Endothelial cell of umbilical vein (primary cell): ENCODE measurements around the gene PRMT9. TPM values are rescaled to one million over a fixed set of nuclear protein-coding genes. Genes with fewer than 3 reads are reported as not detected.

Experiments used
- BruUV-seq: library from RNA; stranded (reverse); fragments of 400-500 nt; replicated peaks from 2 replicates; lab custom pipeline; 2021; lab: Mats Ljungman, UMichigan
- CTCF ChIA-PET: fragments of 300-600, 350-600 bp; sonication (Branson Sonifier 250); formaldehyde crosslinking; loops from one replicate; lab custom pipeline; 2021; ENCODE audit warnings: antibody characterized with exemption, inconsistent platforms; lab: Charles Lee
- POLR2A ChIA-PET: fragments of 300-600, 350-600 bp; sonication (Branson Sonifier 250); formaldehyde crosslinking; loops from one replicate; lab custom pipeline; 2021; ENCODE audit warnings: antibody characterized with exemption, inconsistent platforms; lab: Charles Lee
- DNase-seq: peaks from one replicate; pipeline ENCODE4 v3.0.0-alpha.2; 2011; ENCODE audit warnings: low read depth, low spot score
- FAIRE-seq: peaks from 2 replicates; lab custom pipeline; 2011; peaks lifted over from hg19 to GRCh38; lab: Jason Lieb, UNC
- H2AFZ ChIP-seq: 2 replicates; pipeline ENCODE4 v1.6.0; 2012; ENCODE audit warnings: low read depth, low read length, control low read depth, inconsistent platforms
- H3K27ac ChIP-seq: 2 replicates; pipeline ENCODE4 v1.5.1; 2011; ENCODE audit warnings: low read depth, mild to moderate bottlenecking, control low read depth, low read length, moderate library complexity; ENCODE audit not compliant: insufficient read depth
- H3K27me3 ChIP-seq, 2 experiments: 2 replicates each; pipeline versions ENCODE4 v1.6.0 to v1.6.1; 2011; ENCODE audit warnings: low read length in 2 of 2, mixed read lengths in 1 of 2; ENCODE audit not compliant: control insufficient read depth in 2 of 2, insufficient read depth in 2 of 2
- H3K36me3 ChIP-seq, 2 experiments: 2 replicates in 1 of 2; 3 replicates in 1 of 2; pipeline ENCODE4 v1.5.1; 2011; ENCODE audit warnings: low read length in 2 of 2, mild to moderate bottlenecking in 1 of 2, moderate library complexity in 1 of 2; ENCODE audit not compliant: control insufficient read depth in 2 of 2, insufficient read depth in 2 of 2; ENCODE audit errors: extremely low read depth in 1 of 2
- H3K4me1 ChIP-seq: 3 replicates; pipeline ENCODE4 v1.5.1; 2011; ENCODE audit warnings: mild to moderate bottlenecking, low read length; ENCODE audit not compliant: control insufficient read depth, insufficient read depth; ENCODE audit errors: extremely low read depth
- H3K4me2 ChIP-seq: 2 replicates; pipeline ENCODE4 v1.6.1; 2011; ENCODE audit warnings: low read length, control low read depth, mixed read lengths; ENCODE audit not compliant: insufficient read depth
- H3K4me3 ChIP-seq, 3 experiments: fragments of 200-600 bp in 1 of 3; sonication (generic), shearing (Covaris generic) in 1 of 3; replicated peaks in 1 of 3; 2 replicates each; pipeline ENCODE4 v1.5.1; 2011 to 2016; ENCODE audit warnings: control low read depth in 3 of 3, low read length in 3 of 3, mild to moderate bottlenecking in 2 of 3, inconsistent platforms in 1 of 3, low read depth in 1 of 3, moderate library complexity in 1 of 3; ENCODE audit not compliant: insufficient read depth in 1 of 3
- H3K79me2 ChIP-seq: 2 replicates; pipeline ENCODE4 v1.6.0; 2012; ENCODE audit warnings: low read length, inconsistent platforms; ENCODE audit not compliant: control insufficient read depth, insufficient read depth
- H3K9ac ChIP-seq: replicated peaks from 2 replicates; pipeline ENCODE3; 2011; ENCODE audit warnings: low read length, control low read depth; ENCODE audit not compliant: insufficient read depth; ENCODE audit errors: extremely low read depth
- H3K9me1 ChIP-seq: replicated peaks from 3 replicates; pipeline ENCODE4 v1.6.0; 2011; ENCODE audit warnings: mild to moderate bottlenecking, low read length; ENCODE audit not compliant: control insufficient read depth, insufficient read depth; ENCODE audit errors: extremely low read depth
- H3K9me3 ChIP-seq: replicated peaks from 2 replicates; pipeline ENCODE4 v1.5.1; 2012; ENCODE audit warnings: low read length, inconsistent platforms; ENCODE audit not compliant: control insufficient read depth, insufficient read depth
- H4K20me1 ChIP-seq: replicated peaks from 2 replicates; pipeline ENCODE3; 2011; ENCODE audit warnings: mild to moderate bottlenecking, low read length; ENCODE audit not compliant: control insufficient read depth, insufficient read depth; ENCODE audit errors: extremely low read depth
- CTCF ChIP-seq, 2 donors: IDR thresholded peaks; 1 replicate in 1 of 2; 2 replicates in 1 of 2; pipeline ENCODE4 v1.5.1; 2011; ENCODE audit warnings: low read length in 2 of 2, mild to moderate bottlenecking in 2 of 2, moderate library complexity in 2 of 2, control low read depth in 1 of 2, inconsistent platforms in 1 of 2, low read depth in 1 of 2; ENCODE audit not compliant: insufficient read depth in 1 of 2; ENCODE audit errors: extremely low read depth in 1 of 2
- EZH2 ChIP-seq: IDR thresholded peaks from 2 replicates; pipeline ENCODE4 v1.6.1; 2012; ENCODE audit warnings: borderline replicate concordance, low read depth, mild to moderate bottlenecking, moderate library complexity, low read length, inconsistent platforms; ENCODE audit not compliant: severe bottlenecking
- FOS ChIP-seq: IDR thresholded peaks from 2 replicates; pipeline ENCODE4 v1.6.1; 2011; ENCODE audit warnings: mild to moderate bottlenecking, low read length, moderate library complexity, borderline replicate concordance; ENCODE audit not compliant: insufficient read depth
- GATA2 ChIP-seq: IDR thresholded peaks from 2 replicates; pipeline ENCODE4 v1.7.0; 2011; ENCODE audit warnings: low read depth, mild to moderate bottlenecking, moderate library complexity, mixed read lengths, low read length; ENCODE audit not compliant: insufficient read length, insufficient read depth
- JUN ChIP-seq: IDR thresholded peaks from 2 replicates; pipeline ENCODE4 v1.6.1; 2011; ENCODE audit warnings: borderline replicate concordance, low read depth; ENCODE audit not compliant: insufficient read length, insufficient read depth
- MAX ChIP-seq: IDR thresholded peaks from 2 replicates; pipeline ENCODE4 v1.6.1; 2011; ENCODE audit not compliant: insufficient read depth, insufficient read length
- MYC ChIP-seq: IDR thresholded peaks from one replicate; pipeline ENCODE4 v1.6.1; 2011; ENCODE audit warnings: mild to moderate bottlenecking, low read depth, low read length
- POLR2A ChIP-seq: IDR thresholded peaks from 2 replicates; pipeline ENCODE4 v1.6.1; 2012; ENCODE audit warnings: low read depth, mild to moderate bottlenecking, control low read depth, low read length
- POLR2AphosphoS5 ChIP-seq: IDR thresholded peaks from 2 replicates; pipeline ENCODE4 v1.6.1; 2012; ENCODE audit warnings: low read depth, mild to moderate bottlenecking, control low read depth, low read length, moderate library complexity; ENCODE audit not compliant: insufficient read depth
- dilution Hi-C: fragments of 300-500 bp; cut with MboI; formaldehyde crosslinking; loops from one replicate; pipeline ENCODE4 v1.15.0; 2019; ENCODE audit warnings: low sequenced_read_pairs; ENCODE audit not compliant: extremely low pct_ligation_motif_present
- intact Hi-C: fragments of 100-400 bp; cut with micrococcal nuclease; formaldehyde crosslinking; loops from one replicate; pipeline ENCODE4 v1.10.0; 2022
- polyA plus RNA-seq, 4 experiments: library from polyadenylated mRNA; depleted of rRNA in 3 of 4; stranded (reverse) in 3 of 4; unstranded in 1 of 4; fragments of >200 nt; gene quantifications; 2 replicates each; pipeline versions ENCODE4 v1.2.1 to v1.2.3, GENCODE V29; 2011 to 2012; ENCODE audit warnings: missing spikeins in 1 of 4
- total RNA-seq: library from RNA; stranded (reverse); gene quantifications from 2 replicates; pipeline ENCODE4 v1.2.3, GENCODE V29; 2021

The PRMT9 gene
- total and polyA plus RNA-seq, 2 donors (not counting 3 experiments of a cell fraction or from before 2014, with no cell fraction given): 3.2 to 9.0 TPM

- no peak for FAIRE-seq
- no peak for TF ChIP-seq CTCF (IDR thresholded peaks at IDR 0.05; ENCODE audit: extremely low read depth in 1 of 2, insufficient read depth in 1 of 2, low read depth in 1 of 2, low read length in 2 of 2)
- no peak for TF ChIP-seq POLR2AphosphoS5
- no peak for TF ChIP-seq MAX
- no peak for TF ChIP-seq FOS
- TF ChIP-seq POLR2A: no peak
- no peak for TF ChIP-seq JUN
- TF ChIP-seq GATA2: no peak
- no peak for TF ChIP-seq EZH2
- TF ChIP-seq MYC: no peak
- ChIA-PET CTCF (interaction anchor here (4.3 kb wide), 1 partner anchor 177 kb away, joined by 24 read pairs; no protein-coding TSS in a partner anchor), POLR2A (no interaction called here)
- Histone ChIP-seq H3K27me3 (peaks cover 0 to 2% of the 10 kb centered on the region in 2 experiments), H3K4me1 (peaks cover 7% of the 10 kb centered on the region), H3K4me3 (no peak overlapping the region), H3K36me3 (no peaks in the 10 kb centered on the region), H4K20me1 (no peaks in the 10 kb centered on the region), H3K9me3 (no peaks in the 10 kb centered on the region), H3K79me2 (no peaks in the 10 kb centered on the region), H3K9ac (no peak overlapping the region), H3K27ac (no peak overlapping the region), H3K9me1 (no peaks in the 10 kb centered on the region), H3K4me2 (no peak overlapping the region), H2AFZ (no peak overlapping the region)
- DNase-seq: no peak
- intact Hi-C loops (no loop called here), dilution Hi-C loops (no loop called here)
- BruUV-seq: no TSS peak
Observed at GRCh38 chr4:147689067-147689466, 5.1 kb upstream of the PRMT9 start.
